Right hindlimb (tissue), 1 donor: ENCODE measurements around the gene MRPL28.

Source experiments
- DNase-seq: peaks from one replicate; pipeline ENCODE4 v3.0.0-alpha.2; 2018

The MRPL28 gene

GRCh38 chr16:389352-389751, 19.0 kb upstream of the MRPL28 start:
- peak; percentile 12 for DNase-seq

- peak; percentile 24 for DNase-seq
Measured at GRCh38 chr16:387761-388666, 17.7 kb upstream of the MRPL28 start.

GRCh38 chr16:386641-387156, 16.4 kb upstream of the MRPL28 start:
- DNase-seq: peak; percentile 14

- peak; percentile 25 for DNase-seq
Measured at GRCh38 chr16:383326-384051, 13.2 kb upstream of the MRPL28 start.

- peak; percentile 71 for DNase-seq
Measured at GRCh38 chr16:381789-382717, 11.7 kb upstream of the MRPL28 start, which contains the start of gene PGAP6. Gene PGAP6, minus strand, starts transcription at chr16:381978. Its CDS starts 157 bp downstream, at chr16:381821.

- DNase-seq: peak; percentile 49
Measured at GRCh38 chr16:381012-381788, 10.9 kb upstream of the MRPL28 start.

GRCh38 chr16:380762-381011, 10.3 kb upstream of the MRPL28 start:
- no peak for DNase-seq

GRCh38 chr16:379961-380761, 9.8 kb upstream of the MRPL28 start:
- DNase-seq: peak; percentile 20

GRCh38 chr16:379183-379960, 9.0 kb upstream of the MRPL28 start:
- DNase-seq: peak; percentile 18

- no peak for DNase-seq
Measured at GRCh38 chr16:378821-379182, 8.5 kb upstream of the MRPL28 start.

- peak; percentile 13 for DNase-seq
Measured at GRCh38 chr16:378113-378820, 7.9 kb upstream of the MRPL28 start.

GRCh38 chr16:377419-377951, 7.1 kb upstream of the MRPL28 start:
- DNase-seq: peak; percentile 24

- no peak for DNase-seq
Measured at GRCh38 chr16:376817-377418, 6.6 kb upstream of the MRPL28 start.

- peak; percentile 21 for DNase-seq
Measured at GRCh38 chr16:375927-376816, 5.8 kb upstream of the MRPL28 start.

- no peak for DNase-seq
Measured at GRCh38 chr16:375212-375611, 4.9 kb upstream of the MRPL28 start.

GRCh38 chr16:374616-374926, 4.2 kb upstream of the MRPL28 start:
- peak; percentile 17 for DNase-seq

- peak; percentile 18 for DNase-seq
Measured at GRCh38 chr16:373848-374615, 3.7 kb upstream of the MRPL28 start.
